Measurements from ENCODE around the gene MYO1D.

Gene MYO1D

GRCh38 chr17:32515677-32516383 is 361.1 kb downstream of the MYO1D start:
- no peak for DNase-seq (ENCODE audit: low read depth in 4 of 4, low spot score in 1 of 4)

- DNase-seq (ENCODE audit: low read depth in 4 of 4, low spot score in 1 of 4): no peak
Measured at GRCh38 chr17:32514606-32515005, 362.3 kb downstream of the MYO1D start.

- no peak for DNase-seq (ENCODE audit: low read depth in 4 of 4, low spot score in 1 of 4)
Measured at GRCh38 chr17:32513579-32513978, 363.3 kb downstream of the MYO1D start.

- DNase-seq (ENCODE audit: low read depth in 4 of 4, low spot score in 1 of 4): no peak
Measured at GRCh38 chr17:32512328-32512727, 364.6 kb downstream of the MYO1D start.

- DNase-seq (ENCODE audit: low read depth in 4 of 4, low spot score in 1 of 4): no peak
Measured at GRCh38 chr17:32510466-32510865, 366.5 kb downstream of the MYO1D start.

GRCh38 chr17:32508926-32509325 is 368.0 kb downstream of the MYO1D start:
- no peak for DNase-seq (ENCODE audit: low read depth in 4 of 4, low spot score in 1 of 4)

GRCh38 chr17:32504166-32504990 is 372.5 kb downstream of the MYO1D start:
- DNase-seq (ENCODE audit: low read depth in 4 of 4, low spot score in 1 of 4): no peak

GRCh38 chr17:32503251-32504165 is 373.4 kb downstream of the MYO1D start:
- no peak for DNase-seq (ENCODE audit: low read depth in 4 of 4, low spot score in 1 of 4)

- DNase-seq (ENCODE audit: low read depth in 4 of 4, low spot score in 1 of 4): no peak
Measured at GRCh38 chr17:32502710-32503109, 374.2 kb downstream of the MYO1D start.

- DNase-seq (ENCODE audit: low read depth in 4 of 4, low spot score in 1 of 4): no peak
Measured at GRCh38 chr17:32502013-32502412, 374.9 kb downstream of the MYO1D start.

- no peak for DNase-seq (ENCODE audit: low read depth in 4 of 4, low spot score in 1 of 4)
Measured at GRCh38 chr17:32498391-32498790, 378.5 kb downstream of the MYO1D start.

- no peak for DNase-seq (ENCODE audit: low read depth in 4 of 4, low spot score in 1 of 4)
Measured at GRCh38 chr17:32497431-32498205, 379.3 kb downstream of the MYO1D start.

GRCh38 chr17:32496395-32497073 is 380.4 kb downstream of the MYO1D start:
- DNase-seq (ENCODE audit: low read depth in 4 of 4, low spot score in 1 of 4): no peak

- no peak for DNase-seq (ENCODE audit: low read depth in 4 of 4, low spot score in 1 of 4)
Measured at GRCh38 chr17:32495359-32496231, 381.3 kb downstream of the MYO1D start.

GRCh38 chr17:32494621-32495358 is 382.1 kb downstream of the MYO1D start:
- no peak for DNase-seq (ENCODE audit: low read depth in 4 of 4, low spot score in 1 of 4)

- DNase-seq (ENCODE audit: low read depth in 4 of 4, low spot score in 1 of 4): no peak
Measured at GRCh38 chr17:32493976-32494513, 382.9 kb downstream of the MYO1D start.

- DNase-seq (ENCODE audit: low read depth in 4 of 4, low spot score in 1 of 4): no peak
Measured at GRCh38 chr17:32493571-32493970, 383.4 kb downstream of the MYO1D start.

GRCh38 chr17:32492648-32493289 is 384.2 kb downstream of the MYO1D start:
- DNase-seq (ENCODE audit: low read depth in 4 of 4, low spot score in 1 of 4): no peak
